Muscle layer of duodenum (tissue), 2 donors: ENCODE data around the gene CDH20.
A peak's percentile ranks its signal among the peaks of the same experiment; 100 is the strongest.

Experiments
- H3K27ac ChIP-seq: one replicate; pipeline ENCODE4 v1.7.0; 2013; ENCODE audit warnings: mild to moderate bottlenecking, low read length
- H3K27me3 ChIP-seq: one replicate; pipeline ENCODE4 v1.7.0; 2013; ENCODE audit warnings: low read depth, mild to moderate bottlenecking, control low read depth, low read length
- H3K36me3 ChIP-seq, 2 donors: one replicate each; pipeline ENCODE4 v1.7.0; 2013; ENCODE audit warnings: low read length in 2 of 2, control low read depth in 1 of 2, mild to moderate bottlenecking in 1 of 2; ENCODE audit not compliant: insufficient read depth in 2 of 2, control insufficient read depth in 1 of 2
- H3K4me1 ChIP-seq, 2 donors: one replicate each; pipeline ENCODE4 v1.7.0; 2013; ENCODE audit warnings: low read length in 2 of 2, mild to moderate bottlenecking in 2 of 2, control low read depth in 1 of 2, moderate library complexity in 1 of 2; ENCODE audit not compliant: insufficient read depth in 2 of 2, control insufficient read depth in 1 of 2
- H3K4me3 ChIP-seq, 2 donors: one replicate each; pipeline ENCODE4 v1.7.0; 2013; ENCODE audit warnings: low read length in 2 of 2, low read depth in 1 of 2, mild to moderate bottlenecking in 1 of 2
- H3K9me3 ChIP-seq, 2 donors: one replicate each; pipeline ENCODE4 v1.7.0; 2013; ENCODE audit warnings: low read length in 2 of 2, control low read depth in 1 of 2, mild to moderate bottlenecking in 1 of 2; ENCODE audit not compliant: control insufficient read depth in 1 of 2
- donor health status: healthy.

The CDH20 gene

DNA sequence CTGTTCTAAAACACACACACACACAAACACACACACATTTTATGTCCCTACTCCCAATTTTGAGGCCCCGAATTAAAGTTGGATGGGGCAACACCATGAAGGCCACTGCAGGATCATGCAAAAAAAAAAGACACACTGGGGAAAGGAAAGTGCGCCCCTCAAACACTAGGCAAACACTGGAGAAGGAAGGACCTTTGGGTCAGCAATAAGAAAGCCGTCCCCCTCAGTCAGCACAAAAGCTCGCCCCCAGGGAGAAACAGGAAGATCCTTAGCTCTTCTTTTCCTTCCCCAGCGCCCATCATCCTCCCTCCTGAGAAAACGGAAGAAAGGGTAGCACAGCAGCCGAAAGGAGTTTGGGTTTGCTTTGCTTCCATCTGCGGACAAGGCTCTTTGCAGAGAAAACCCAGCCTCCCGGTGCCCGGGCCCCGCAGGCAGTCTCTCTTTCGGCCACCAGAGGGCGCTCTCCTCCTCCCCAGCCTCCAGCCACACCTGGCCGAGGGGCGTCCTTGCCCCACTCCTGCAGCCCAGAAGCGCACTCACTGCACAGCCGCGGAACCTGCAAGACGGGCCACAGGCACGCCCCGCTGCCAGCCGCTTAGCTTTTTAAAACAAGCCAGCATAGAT, 248.5 kb downstream of the CDH20 start:
- Histone ChIP-seq H3K27me3 (no peaks in the 10 kb centered on the region), H3K4me3 (peak overlapping the region; percentile 49 to 57), H3K27ac (no peak overlapping the region), H3K4me1 (peaks cover 0 to 10% of the 10 kb centered on the region in 2 donors), H3K9me3 (no peaks in the 10 kb centered on the region), H3K36me3 (no peaks in the 10 kb centered on the region)

DNA sequence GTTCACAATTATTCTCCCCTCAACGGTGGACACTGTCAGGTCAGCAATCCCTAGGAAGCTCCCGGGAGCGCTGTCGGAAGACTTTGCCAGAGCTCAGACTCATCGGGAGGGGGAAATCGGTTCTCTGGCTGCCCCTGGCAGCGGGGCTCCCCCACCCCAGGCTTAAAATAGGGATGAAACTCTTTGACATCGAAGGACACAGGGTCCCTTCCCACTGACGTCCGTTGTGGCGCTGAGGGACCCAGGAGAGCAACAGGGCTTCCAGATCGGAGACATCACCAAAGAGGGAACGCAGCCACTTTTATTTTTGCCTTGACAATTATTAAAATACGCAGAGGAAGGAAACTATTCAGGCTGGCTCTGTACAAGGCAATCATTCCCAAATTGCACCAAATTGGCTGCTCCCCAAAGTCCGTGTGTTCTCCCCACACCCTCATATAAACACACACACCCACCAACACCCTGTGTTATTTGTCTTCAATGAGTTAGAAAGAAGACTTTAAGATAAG, 249.0 kb downstream of the CDH20 start:
- Histone ChIP-seq H3K36me3 (no peaks in the 10 kb centered on the region), H3K4me3 (peak overlapping the region; percentile 49 to 57), H3K9me3 (no peaks in the 10 kb centered on the region), H3K4me1 (peaks cover 0 to 10% of the 10 kb centered on the region in 2 donors), H3K27ac (no peak overlapping the region), H3K27me3 (no peaks in the 10 kb centered on the region)

DNA sequence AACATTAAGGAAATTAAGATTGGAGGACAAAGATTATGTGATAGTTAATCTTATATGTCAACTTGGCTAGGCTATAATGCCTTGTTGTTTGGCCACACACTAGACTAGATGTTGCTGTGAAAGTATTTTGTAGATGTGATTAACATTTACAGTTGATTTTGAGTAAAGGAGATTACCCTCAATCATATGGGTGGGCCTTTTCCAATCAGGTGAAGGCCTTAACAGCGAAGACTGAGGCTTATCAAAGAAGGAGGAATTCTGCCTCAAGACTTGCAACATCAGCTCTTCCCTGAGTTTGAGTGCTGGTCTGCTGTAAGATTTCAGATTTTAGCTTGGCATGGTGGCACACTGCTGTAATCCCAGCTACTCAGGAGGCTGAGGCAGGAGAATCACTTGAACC, 250.3 kb downstream of the CDH20 start:
- Histone ChIP-seq H3K36me3 (no peaks in the 10 kb centered on the region), H3K9me3 (no peaks in the 10 kb centered on the region), H3K27me3 (no peaks in the 10 kb centered on the region), H3K27ac (no peak overlapping the region), H3K4me1 (peaks cover 0 to 10% of the 10 kb centered on the region in 2 donors), H3K4me3 (no peak overlapping the region)

DNA sequence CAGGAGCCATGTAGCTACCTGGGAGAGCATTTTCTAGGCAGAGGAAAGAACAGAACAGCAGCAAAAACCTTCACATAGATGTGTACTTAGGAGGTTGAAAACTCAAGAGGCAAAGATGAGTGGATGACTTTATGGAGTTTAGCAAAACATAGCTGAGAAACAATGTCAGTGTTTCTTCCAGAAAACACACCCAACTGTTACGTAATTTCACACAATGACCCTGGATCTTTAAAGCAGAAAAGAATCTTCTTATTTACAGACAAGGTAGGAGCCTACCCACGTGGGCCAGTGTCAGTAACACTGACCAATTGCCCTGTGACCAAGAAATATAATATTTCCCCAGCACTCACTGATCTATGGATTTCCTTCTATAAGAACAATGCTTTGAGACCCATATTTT, 254.6 kb downstream of the CDH20 start:
- Histone ChIP-seq H3K4me1 (no peaks in the 10 kb centered on the region), H3K27me3 (no peaks in the 10 kb centered on the region), H3K27ac (no peak overlapping the region), H3K9me3 (no peaks in the 10 kb centered on the region), H3K36me3 (no peaks in the 10 kb centered on the region), H3K4me3 (no peak overlapping the region)

DNA sequence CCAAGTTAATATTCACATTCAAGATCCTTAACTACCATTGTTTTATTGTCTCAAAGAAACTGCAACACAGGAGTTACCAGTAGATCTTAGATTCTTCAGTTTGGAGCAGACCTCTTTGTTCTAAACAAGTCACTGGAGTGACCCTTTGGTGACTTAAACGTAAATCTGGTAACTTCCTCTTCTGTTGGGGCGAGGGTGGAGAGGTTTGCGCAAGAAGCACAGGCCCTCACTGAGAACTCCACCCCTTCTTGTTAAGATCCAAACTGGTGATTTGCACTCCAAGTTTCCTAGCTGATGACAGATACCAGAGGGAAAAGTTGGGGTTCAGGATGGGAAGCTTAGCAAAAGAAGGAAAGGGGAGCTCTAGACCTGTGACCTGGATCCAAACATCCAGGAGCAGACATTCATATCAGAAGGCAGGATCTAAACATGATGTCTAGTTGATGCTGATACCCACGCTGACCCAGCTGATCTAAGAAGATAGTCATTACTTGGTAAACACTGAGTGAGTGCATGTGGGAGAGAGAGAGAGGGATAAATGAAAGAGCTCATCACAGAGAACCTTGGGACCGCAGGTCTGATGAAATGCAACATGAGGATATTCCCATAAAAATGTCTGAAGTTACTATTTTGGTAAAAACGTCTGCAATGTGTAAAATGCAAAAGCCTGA, 256.0 kb downstream of the CDH20 start:
- Histone ChIP-seq H3K36me3 (no peaks in the 10 kb centered on the region), H3K27ac (no peak overlapping the region), H3K4me1 (no peaks in the 10 kb centered on the region), H3K27me3 (no peaks in the 10 kb centered on the region), H3K4me3 (no peak overlapping the region), H3K9me3 (no peaks in the 10 kb centered on the region)

DNA sequence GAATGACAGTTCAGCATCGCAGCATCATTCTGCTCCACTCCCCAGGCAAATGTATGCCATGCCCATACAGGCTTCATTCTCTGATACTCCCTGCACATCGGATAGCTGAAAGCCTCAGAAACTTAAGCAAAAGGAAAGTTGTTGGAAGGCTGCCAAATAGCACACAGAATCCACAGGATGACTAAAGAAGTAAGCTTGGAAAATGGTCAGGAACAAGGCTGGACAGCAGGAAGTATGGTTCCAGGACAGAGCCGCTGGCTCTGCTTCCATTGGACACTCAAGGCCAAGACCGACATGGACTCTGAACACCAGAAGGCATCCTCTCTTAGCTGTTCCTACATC, 256.5 kb downstream of the CDH20 start:
- H3K4me3 ChIP-seq, result no peak overlapping the region
- no peaks in the 10 kb centered on the region for H3K36me3 ChIP-seq
- H3K27me3 ChIP-seq, result no peaks in the 10 kb centered on the region
- H3K27ac ChIP-seq, result no peak overlapping the region
- no peaks in the 10 kb centered on the region for H3K4me1 ChIP-seq
- no peaks in the 10 kb centered on the region for H3K9me3 ChIP-seq

DNA sequence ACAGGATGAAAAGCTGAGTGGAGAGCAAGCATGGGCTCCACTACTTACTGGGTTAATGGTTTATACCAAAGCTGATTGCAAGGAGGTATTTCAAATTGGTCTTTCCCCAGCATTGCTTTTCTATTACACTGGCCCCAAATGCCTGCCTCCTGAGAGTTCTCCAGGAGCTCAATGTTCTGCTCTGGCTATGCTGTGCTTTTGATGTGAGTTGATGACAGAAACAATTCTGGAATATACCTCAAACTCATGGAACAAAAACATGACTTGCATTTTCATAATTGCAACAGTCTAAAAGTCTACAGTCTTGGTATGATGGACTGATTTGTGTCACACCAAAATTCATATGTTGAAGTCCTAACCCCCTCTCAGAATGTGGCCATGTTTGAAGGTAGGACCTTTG, 258.0 kb downstream of the CDH20 start:
- no peaks in the 10 kb centered on the region for H3K9me3 ChIP-seq
- H3K4me1 ChIP-seq, result peaks cover 0 to 5% of the 10 kb centered on the region in 2 donors
- no peak overlapping the region for H3K4me3 ChIP-seq
- no peaks in the 10 kb centered on the region for H3K27me3 ChIP-seq
- H3K27ac ChIP-seq, result no peak overlapping the region
- no peaks in the 10 kb centered on the region for H3K36me3 ChIP-seq

DNA sequence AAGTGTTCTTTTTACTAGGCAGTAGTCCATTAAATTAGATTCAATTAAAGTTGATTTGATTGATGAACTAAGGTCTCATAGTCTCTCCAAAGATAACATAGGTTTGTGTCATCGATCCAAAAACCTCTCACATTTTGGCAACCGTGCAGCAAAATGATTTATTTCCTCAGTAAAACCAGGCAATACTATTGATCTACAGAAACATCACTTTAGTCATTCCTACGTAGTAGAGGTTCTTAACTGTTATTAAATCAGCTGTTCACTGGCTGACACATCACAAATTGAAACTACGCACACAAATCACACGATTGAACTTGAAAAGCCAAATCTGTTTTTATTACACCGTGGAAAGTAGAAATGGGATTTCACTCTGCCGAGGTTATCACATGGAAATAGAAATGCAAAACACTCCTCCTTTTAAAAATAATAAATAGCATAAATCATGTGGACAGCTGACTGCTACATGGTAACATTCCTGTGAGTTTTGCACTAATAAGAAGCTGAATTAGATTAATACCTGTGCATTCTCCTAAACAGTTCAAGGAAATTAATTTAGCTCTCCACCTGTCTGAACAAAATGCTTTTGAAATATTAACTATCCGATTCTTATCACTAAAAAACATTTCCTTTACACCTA, 262.5 kb downstream of the CDH20 start:
- no peak overlapping the region for H3K27ac ChIP-seq
- no peak overlapping the region for H3K4me3 ChIP-seq
- H3K9me3 ChIP-seq, result no peaks in the 10 kb centered on the region

DNA sequence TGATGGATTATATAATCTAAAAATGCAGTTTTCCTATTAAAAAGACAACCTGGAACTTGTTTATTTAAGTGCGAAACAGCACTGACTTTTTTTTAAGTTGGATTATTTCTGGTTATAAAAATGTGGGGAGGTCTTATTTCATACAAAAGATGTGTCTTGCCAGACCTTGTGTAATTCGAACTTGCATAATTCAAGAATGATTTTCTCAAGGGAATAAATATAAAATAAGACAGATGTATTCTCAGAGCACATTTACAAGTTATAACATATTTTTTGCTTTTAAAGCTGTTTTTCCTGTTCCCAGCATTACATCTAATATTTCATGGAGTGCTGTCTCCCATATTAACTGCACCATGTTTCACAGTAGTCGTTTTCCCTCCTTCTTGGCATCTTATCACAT, 263.1 kb downstream of the CDH20 start:
- no peaks in the 10 kb centered on the region for H3K27me3 ChIP-seq
- H3K27ac ChIP-seq, result no peak overlapping the region
- H3K9me3 ChIP-seq, result no peaks in the 10 kb centered on the region

More for the DNA sequence above, 262.5 kb downstream of the CDH20 start:
- peaks cover 0 to 5% of the 10 kb centered on the region in 2 donors for H3K4me1 ChIP-seq
- no peaks in the 10 kb centered on the region for H3K27me3 ChIP-seq
- H3K36me3 ChIP-seq, result no peaks in the 10 kb centered on the region

DNA sequence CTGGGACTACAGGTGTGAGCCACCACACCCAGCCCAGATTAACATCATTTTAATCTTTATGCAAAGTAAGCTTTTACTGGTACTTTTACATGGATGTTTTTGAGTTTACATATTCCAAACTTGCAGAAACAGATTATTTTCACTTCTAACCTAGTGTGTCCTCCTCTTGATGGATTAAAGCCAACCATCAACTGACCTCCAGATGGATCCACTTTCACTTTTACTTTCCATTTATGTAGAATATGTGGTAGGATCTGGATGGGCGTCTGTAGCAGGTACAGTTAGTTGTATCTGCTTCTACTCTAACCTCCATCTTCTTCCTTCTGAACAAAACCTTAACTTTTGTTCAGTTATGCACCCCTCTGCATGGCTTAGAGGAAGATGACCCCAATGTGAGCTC, 264.1 kb downstream of the CDH20 start:
- Histone ChIP-seq H3K36me3 (no peaks in the 10 kb centered on the region), H3K4me3 (no peak overlapping the region), H3K27ac (no peak overlapping the region), H3K27me3 (no peaks in the 10 kb centered on the region), H3K9me3 (no peaks in the 10 kb centered on the region), H3K4me1 (peaks cover 0 to 5% of the 10 kb centered on the region in 2 donors)

More for the DNA sequence above, 263.1 kb downstream of the CDH20 start:
- Histone ChIP-seq H3K4me3 (no peak overlapping the region), H3K36me3 (no peaks in the 10 kb centered on the region), H3K4me1 (peaks cover 0 to 5% of the 10 kb centered on the region in 2 donors)

DNA sequence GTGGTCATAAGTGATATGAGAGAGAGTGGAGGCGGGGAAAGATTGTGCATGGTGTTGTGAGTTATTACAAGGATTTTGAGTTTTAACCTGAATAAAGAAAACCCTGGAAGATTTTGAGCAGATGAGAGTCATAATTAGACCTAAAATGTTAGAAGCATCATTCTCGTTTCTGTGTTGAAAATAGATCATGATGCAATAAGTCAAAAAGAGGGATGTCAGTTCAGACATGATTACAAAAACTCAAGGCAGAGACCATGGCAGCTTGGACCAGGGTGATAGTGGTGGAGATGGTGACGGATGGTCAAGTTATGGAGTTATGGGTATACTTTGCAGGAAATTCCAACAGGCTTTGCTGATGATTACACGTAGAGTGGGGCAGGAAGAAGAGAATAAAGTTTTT, 267.2 kb downstream of the CDH20 start:
- Histone ChIP-seq H3K27me3 (no peaks in the 10 kb centered on the region), H3K4me1 (peaks cover 0 to 5% of the 10 kb centered on the region in 2 donors), H3K4me3 (no peak overlapping the region), H3K27ac (no peak overlapping the region), H3K36me3 (no peaks in the 10 kb centered on the region), H3K9me3 (no peaks in the 10 kb centered on the region)
